IPS DF 19.7 (cell line): ENCODE results near the gene BTN2A1.
"Not testable (repeated sequence)": the region's sequence is repeated elsewhere in the genome, so short reads cannot be mapped to it uniquely, and the experiment has no call there.

ENCODE experiments used
- DNase-seq: peaks from one replicate; pipeline ENCODE4 v3.0.0-alpha.2; 2013; ENCODE audit warnings: low read depth, low spot score

Gene BTN2A1

GRCh38 chr6:26432627-26433201 lies 25.0 kb upstream of the BTN2A1 start:
- no peak for DNase-seq

- not testable (repeated sequence) for DNase-seq
Measured at GRCh38 chr6:26433680-26434079, 24.1 kb upstream of the BTN2A1 start.

GRCh38 chr6:26436018-26436417 lies 21.7 kb upstream of the BTN2A1 start:
- DNase-seq: no peak

GRCh38 chr6:26437550-26437949 lies 20.2 kb upstream of the BTN2A1 start:
- no peak for DNase-seq

GRCh38 chr6:26438000-26438399 lies 19.8 kb upstream of the BTN2A1 start:
- DNase-seq: no peak

- DNase-seq: no peak
Measured at GRCh38 chr6:26439151-26440125, 18.3 kb upstream of the BTN2A1 start.

- no peak for DNase-seq
Measured at GRCh38 chr6:26440977-26441358, 16.8 kb upstream of the BTN2A1 start.

- no peak for DNase-seq
Measured at GRCh38 chr6:26441977-26442376, 15.8 kb upstream of the BTN2A1 start.

GRCh38 chr6:26445934-26446667 lies 11.7 kb upstream of the BTN2A1 start:
- DNase-seq: no peak

- no peak for DNase-seq
Measured at GRCh38 chr6:26447257-26447656, 10.5 kb upstream of the BTN2A1 start.

- DNase-seq: no peak
Measured at GRCh38 chr6:26450240-26450639, 7.5 kb upstream of the BTN2A1 start.

GRCh38 chr6:26452631-26453235 lies 5.0 kb upstream of the BTN2A1 start:
- DNase-seq: no peak

- no peak for DNase-seq
Measured at GRCh38 chr6:26454631-26455030, 3.1 kb upstream of the BTN2A1 start.

GRCh38 chr6:26455357-26455970 lies 2.3 kb upstream of the BTN2A1 start:
- DNase-seq: no peak

GRCh38 chr6:26457264-26457805 lies 420 bp upstream of the BTN2A1 start:
- no peak for DNase-seq

- DNase-seq: no peak
Measured at GRCh38 chr6:26459023-26459810, 1.5 kb downstream of the BTN2A1 start.

- DNase-seq: not testable (repeated sequence)
Measured at GRCh38 chr6:26461353-26461752, 3.6 kb downstream of the BTN2A1 start.

- no peak for DNase-seq
Measured at GRCh38 chr6:26464014-26464413, 6.3 kb downstream of the BTN2A1 start.

- no peak for DNase-seq
Measured at GRCh38 chr6:26464416-26465131, 6.8 kb downstream of the BTN2A1 start.

GRCh38 chr6:26465776-26466175 lies 8.0 kb downstream of the BTN2A1 start:
- DNase-seq: no peak
